Measurements from ENCODE around the gene ATP6V0A4.
"Not testable (repeated sequence)": the region's sequence is repeated elsewhere in the genome, so short reads cannot be mapped to it uniquely, and the experiment has no call there.

The ATP6V0A4 gene

GRCh38 chr7:138697535-138698182 lies 100.3 kb downstream of the ATP6V0A4 start:
- FAIRE-seq, result no peak

- FAIRE-seq, result not testable (repeated sequence)
These were observed 102.2 kb downstream of the ATP6V0A4 start for GRCh38 chr7:138695776-138696175.

GRCh38 chr7:138695106-138695505 lies 102.9 kb downstream of the ATP6V0A4 start:
- no peak for FAIRE-seq

- FAIRE-seq, result no peak
These were observed 106.8 kb downstream of the ATP6V0A4 start for GRCh38 chr7:138691178-138691577.

GRCh38 chr7:138690495-138690894 lies 107.5 kb downstream of the ATP6V0A4 start:
- FAIRE-seq, result no peak

GRCh38 chr7:138688037-138688436 lies 110.0 kb downstream of the ATP6V0A4 start:
- FAIRE-seq, result not testable (repeated sequence)

- no peak for FAIRE-seq
These were observed 113.7 kb downstream of the ATP6V0A4 start for GRCh38 chr7:138684340-138684739.

- no peak for FAIRE-seq
These were observed 118.2 kb downstream of the ATP6V0A4 start for GRCh38 chr7:138679793-138680192.

GRCh38 chr7:138670594-138670993 lies 127.4 kb downstream of the ATP6V0A4 start:
- FAIRE-seq, result no peak

GRCh38 chr7:138669364-138669763 lies 128.6 kb downstream of the ATP6V0A4 start:
- FAIRE-seq, result no peak

GRCh38 chr7:138668946-138669345 lies 129.1 kb downstream of the ATP6V0A4 start:
- FAIRE-seq, result no peak

GRCh38 chr7:138668229-138668596 lies 129.8 kb downstream of the ATP6V0A4 start:
- FAIRE-seq, result no peak

- FAIRE-seq, result no peak
These were observed 130.3 kb downstream of the ATP6V0A4 start for GRCh38 chr7:138667535-138668228.

GRCh38 chr7:138666385-138666784 lies 131.6 kb downstream of the ATP6V0A4 start:
- FAIRE-seq, result no peak

GRCh38 chr7:138665669-138666140 lies 132.3 kb downstream of the ATP6V0A4 start:
- FAIRE-seq, result no peak

GRCh38 chr7:138665249-138665648 lies 132.7 kb downstream of the ATP6V0A4 start:
- no peak for FAIRE-seq

- FAIRE-seq, result no peak
These were observed 134.0 kb downstream of the ATP6V0A4 start for GRCh38 chr7:138663725-138664710.

GRCh38 chr7:138662991-138663320 lies 135.0 kb downstream of the ATP6V0A4 start:
- no peak for FAIRE-seq

- no peak for FAIRE-seq
These were observed 135.7 kb downstream of the ATP6V0A4 start for GRCh38 chr7:138662076-138662990.

- no peak for FAIRE-seq
These were observed 136.8 kb downstream of the ATP6V0A4 start for GRCh38 chr7:138661069-138661635.

- no peak for FAIRE-seq
These were observed 139.1 kb downstream of the ATP6V0A4 start for GRCh38 chr7:138658889-138659288.

- FAIRE-seq, result no peak
These were observed 140.1 kb downstream of the ATP6V0A4 start for GRCh38 chr7:138657854-138658386.
